SJSA1 (cell line): ENCODE results near the gene SUPT20HL2. TPM values are rescaled to one million over a fixed set of nuclear protein-coding genes. Genes with fewer than 3 reads are reported as not detected.

Experiments
- DNase-seq, 2 experiments: peaks; one replicate each; pipeline ENCODE4 v3.0.0-alpha.2; 2015 to 2020; ENCODE audit warnings: low spot score in 2 of 2, low read depth in 1 of 2
- H3K27ac ChIP-seq: fragments of 250-450 bp; sonication (Bioruptor Pico); 2 replicates; pipeline ENCODE4 v1.5.1; 2020; ENCODE audit warnings: mild to moderate bottlenecking, moderate library complexity
- H3K27me3 ChIP-seq: fragments of 250-450 bp; sonication (Bioruptor Pico); replicated peaks from 2 replicates; pipeline ENCODE4 v1.5.1; 2020; ENCODE audit warnings: mild to moderate bottlenecking, moderate library complexity
- H3K36me3 ChIP-seq: fragments of 250-450 bp; sonication (Bioruptor Pico); 2 replicates; pipeline ENCODE4 v1.5.1; 2020; ENCODE audit warnings: mild to moderate bottlenecking
- H3K4me1 ChIP-seq: fragments of 250-450 bp; sonication (Bioruptor Pico); replicated peaks from 2 replicates; pipeline ENCODE4 v1.6.1; 2021; ENCODE audit warnings: mild to moderate bottlenecking
- H3K4me3 ChIP-seq: fragments of 250-450 bp; sonication (Bioruptor Pico); 2 replicates; pipeline ENCODE4 v1.5.1; 2020; ENCODE audit warnings: mild to moderate bottlenecking
- H3K9me3 ChIP-seq: fragments of 250-450 bp; sonication (Bioruptor Pico); replicated peaks from 2 replicates; pipeline ENCODE4 v1.5.1; 2020; ENCODE audit warnings: mild to moderate bottlenecking
- total RNA-seq: library from RNA; depleted of rRNA; stranded (reverse); fragments of >200 nt; shearing (Covaris generic); gene quantifications from 2 replicates; pipeline ENCODE4 v1.2.3, GENCODE V29; 2014

SUPT20HL2 gene
- total RNA-seq, 1 experiment from 2014 or later, result not detected

GRCh38 chrX:24298191-24298590 lies 15.7 kb downstream of the SUPT20HL2 start:
- Histone ChIP-seq H3K36me3 (no peaks in the 10 kb centered on the region), H3K9me3 (no peaks in the 10 kb centered on the region), H3K4me3 (no peak overlapping the region), H3K27me3 (no peaks in the 10 kb centered on the region), H3K27ac (no peak overlapping the region), H3K4me1 (no peaks in the 10 kb centered on the region)
- peak in 1 of 2 experiments; percentile 1 for DNase-seq

GRCh38 chrX:24294619-24295018 lies 19.2 kb downstream of the SUPT20HL2 start:
- Histone ChIP-seq H3K4me3 (no peak overlapping the region), H3K36me3 (no peaks in the 10 kb centered on the region), H3K4me1 (no peaks in the 10 kb centered on the region), H3K27ac (no peak overlapping the region), H3K27me3 (no peaks in the 10 kb centered on the region), H3K9me3 (no peaks in the 10 kb centered on the region)
- DNase-seq, result no peak

- no peaks in the 10 kb centered on the region for H3K27me3 ChIP-seq
- H3K9me3 ChIP-seq, result no peaks in the 10 kb centered on the region
- no peak overlapping the region for H3K27ac ChIP-seq
- H3K4me3 ChIP-seq, result no peak overlapping the region
- no peaks in the 10 kb centered on the region for H3K36me3 ChIP-seq
- DNase-seq, result no peak
- no peaks in the 10 kb centered on the region for H3K4me1 ChIP-seq
Measured at GRCh38 chrX:24293412-24293811, 20.5 kb downstream of the SUPT20HL2 start.

- Histone ChIP-seq H3K27ac (no peak overlapping the region), H3K4me1 (no peaks in the 10 kb centered on the region), H3K4me3 (no peak overlapping the region), H3K27me3 (no peaks in the 10 kb centered on the region), H3K9me3 (no peaks in the 10 kb centered on the region), H3K36me3 (no peaks in the 10 kb centered on the region)
- DNase-seq, result no peak
Measured at GRCh38 chrX:24292353-24292752, 21.5 kb downstream of the SUPT20HL2 start.

- Histone ChIP-seq H3K36me3 (no peaks in the 10 kb centered on the region), H3K27ac (no peak overlapping the region), H3K4me3 (no peak overlapping the region), H3K9me3 (no peaks in the 10 kb centered on the region), H3K4me1 (no peaks in the 10 kb centered on the region), H3K27me3 (no peaks in the 10 kb centered on the region)
- DNase-seq, result no peak
Measured at GRCh38 chrX:24285082-24285481, 28.8 kb downstream of the SUPT20HL2 start.

GRCh38 chrX:24283127-24283794 lies 30.6 kb downstream of the SUPT20HL2 start:
- no peak overlapping the region for H3K4me3 ChIP-seq
- no peaks in the 10 kb centered on the region for H3K9me3 ChIP-seq
- no peak for DNase-seq
- no peaks in the 10 kb centered on the region for H3K27me3 ChIP-seq
- no peak overlapping the region for H3K27ac ChIP-seq
- H3K36me3 ChIP-seq, result no peaks in the 10 kb centered on the region
- H3K4me1 ChIP-seq, result no peaks in the 10 kb centered on the region

GRCh38 chrX:24282381-24283126 lies 31.3 kb downstream of the SUPT20HL2 start:
- no peaks in the 10 kb centered on the region for H3K27me3 ChIP-seq
- DNase-seq, result no peak
- H3K9me3 ChIP-seq, result no peaks in the 10 kb centered on the region
- H3K4me1 ChIP-seq, result no peaks in the 10 kb centered on the region
- no peaks in the 10 kb centered on the region for H3K36me3 ChIP-seq
- H3K4me3 ChIP-seq, result no peak overlapping the region
- no peak overlapping the region for H3K27ac ChIP-seq

- Histone ChIP-seq H3K9me3 (no peaks in the 10 kb centered on the region), H3K4me1 (no peaks in the 10 kb centered on the region), H3K4me3 (no peak overlapping the region), H3K27ac (no peak overlapping the region), H3K36me3 (no peaks in the 10 kb centered on the region), H3K27me3 (no peaks in the 10 kb centered on the region)
- DNase-seq, result no peak
Measured at GRCh38 chrX:24277405-24277804, 36.5 kb downstream of the SUPT20HL2 start.

GRCh38 chrX:24276015-24276414 lies 37.9 kb downstream of the SUPT20HL2 start:
- no peaks in the 10 kb centered on the region for H3K4me1 ChIP-seq
- H3K27ac ChIP-seq, result no peak overlapping the region
- H3K36me3 ChIP-seq, result no peaks in the 10 kb centered on the region
- no peaks in the 10 kb centered on the region for H3K27me3 ChIP-seq
- H3K4me3 ChIP-seq, result no peak overlapping the region
- no peak for DNase-seq
- no peaks in the 10 kb centered on the region for H3K9me3 ChIP-seq

- H3K36me3 ChIP-seq, result no peaks in the 10 kb centered on the region
- no peaks in the 10 kb centered on the region for H3K27me3 ChIP-seq
- DNase-seq, result no peak
- no peaks in the 10 kb centered on the region for H3K4me1 ChIP-seq
- no peak overlapping the region for H3K27ac ChIP-seq
- no peaks in the 10 kb centered on the region for H3K9me3 ChIP-seq
- no peak overlapping the region for H3K4me3 ChIP-seq
Measured at GRCh38 chrX:24271262-24271661, 42.6 kb downstream of the SUPT20HL2 start.

GRCh38 chrX:24268786-24269185 lies 45.1 kb downstream of the SUPT20HL2 start:
- Histone ChIP-seq H3K36me3 (no peaks in the 10 kb centered on the region), H3K9me3 (no peaks in the 10 kb centered on the region), H3K4me3 (no peak overlapping the region), H3K27me3 (no peaks in the 10 kb centered on the region), H3K4me1 (no peaks in the 10 kb centered on the region; the same call in 1 of the 2 replicates), H3K27ac (no peak overlapping the region)
- DNase-seq, result no peak

- Histone ChIP-seq H3K27ac (peak overlapping the region; percentile 45; the same call in 1 of the 2 replicates), H3K4me3 (no peak overlapping the region), H3K4me1 (no peaks in the 10 kb centered on the region; the same call in 1 of the 2 replicates), H3K36me3 (no peaks in the 10 kb centered on the region), H3K27me3 (no peaks in the 10 kb centered on the region), H3K9me3 (no peaks in the 10 kb centered on the region)
- DNase-seq, result peak; percentile 35 to 46
Measured at GRCh38 chrX:24266996-24267395, 46.9 kb downstream of the SUPT20HL2 start.

GRCh38 chrX:24264383-24264782 lies 49.5 kb downstream of the SUPT20HL2 start:
- Histone ChIP-seq H3K27ac (no peak overlapping the region), H3K36me3 (no peaks in the 10 kb centered on the region), H3K4me1 (no peaks in the 10 kb centered on the region; the same call in 1 of the 2 replicates), H3K9me3 (no peaks in the 10 kb centered on the region), H3K27me3 (no peaks in the 10 kb centered on the region), H3K4me3 (no peak overlapping the region)
- DNase-seq, result no peak

- no peak overlapping the region for H3K4me3 ChIP-seq
- no peak overlapping the region for H3K27ac ChIP-seq
- no peaks in the 10 kb centered on the region for H3K36me3 ChIP-seq
- no peaks in the 10 kb centered on the region for H3K9me3 ChIP-seq
- DNase-seq, result no peak
- no peaks in the 10 kb centered on the region; the same call in 1 of the 2 replicates for H3K4me1 ChIP-seq
- H3K27me3 ChIP-seq, result no peaks in the 10 kb centered on the region
Measured at GRCh38 chrX:24262309-24262708, 51.6 kb downstream of the SUPT20HL2 start.
